NCI-H460 (cell line): ENCODE measurements around the gene PHOX2A. TPM values are rescaled to one million over a fixed set of nuclear protein-coding genes. Genes with fewer than 3 reads are reported as not detected.

Experiments used
- DNase-seq: peaks from one replicate; pipeline ENCODE4 v3.0.0-alpha.2; 2016; ENCODE audit warnings: low read depth; ENCODE audit errors: extremely low read depth
- total RNA-seq: library from RNA; depleted of rRNA; stranded (reverse); fragments of >200 nt; shearing (Covaris generic); gene quantifications from 2 replicates; pipeline ENCODE4 v1.2.3, GENCODE V29; 2014; rRNA removed

Gene PHOX2A
- total RNA-seq, 1 experiment from 2014 or later = not detected

GRCh38 chr11:72189455-72190250 lies 54.3 kb downstream of the PHOX2A start:
- DNase-seq = no peak

Other genes starting within 250 kb of the PHOX2A start
- 2.3 and 2.4 TPM in 2 replicates for gene IL18BP, start 245.3 kb downstream of the PHOX2A start, total RNA-seq
- 48.8 and 57.0 TPM in 2 replicates for gene NUMA1, start 163.6 kb downstream of the PHOX2A start, total RNA-seq
- gene LRRC51, start 163.3 kb downstream of the PHOX2A start, total RNA-seq = 6.7 and 7.5 TPM in 2 replicates
- 49.7 and 51.6 TPM in 2 replicates for gene LAMTOR1, start 140.9 kb downstream of the PHOX2A start, total RNA-seq
- gene TOMT, start 138.3 kb downstream of the PHOX2A start, total RNA-seq = not detected in 2 replicates
- 30.9 and 37.6 TPM in 2 replicates for gene ANAPC15, start 131.5 kb downstream of the PHOX2A start, total RNA-seq
- gene FOLR3, start 108.5 kb downstream of the PHOX2A start, total RNA-seq = not detected in 2 replicates
- gene FOLR1, start 52.0 kb downstream of the PHOX2A start, total RNA-seq = not detected in 2 replicates
- gene FOLR2, start 27.4 kb downstream of the PHOX2A start, total RNA-seq = not detected in 2 replicates
- 49.1 and 55.6 TPM in 2 replicates for gene INPPL1, start 19.4 kb downstream of the PHOX2A start, total RNA-seq
- gene CLPB, start 190.4 kb upstream of the PHOX2A start, total RNA-seq = 27.3 and 31.5 TPM in 2 replicates